H9 (cell line): ENCODE measurements around the gene FGR. TPM values are rescaled to one million over a fixed set of nuclear protein-coding genes. Genes with fewer than 3 reads are reported as not detected.

ENCODE experiments used
- DNase-seq: peaks from one replicate; pipeline ENCODE4 v3.0.0-alpha.2; 2017
- H2AFZ ChIP-seq: one replicate; pipeline ENCODE4 v1.6.1; 2013; ENCODE audit warnings: mild to moderate bottlenecking, low read length, control low read depth, moderate library complexity
- H2AK5ac ChIP-seq: 2 replicates; pipeline ENCODE4 v1.6.1; 2013; ENCODE audit warnings: low read length, control low read depth, mixed read lengths; ENCODE audit not compliant: insufficient read length
- H2BK120ac ChIP-seq: one replicate; pipeline ENCODE4 v1.6.1; 2013; ENCODE audit warnings: low read depth, mild to moderate bottlenecking, low read length, control low read depth, inconsistent platforms; ENCODE audit not compliant: poor library complexity, severe bottlenecking
- H2BK12ac ChIP-seq: 2 replicates; pipeline ENCODE4 v1.6.1; 2013; ENCODE audit warnings: low read length, control low read depth, mixed read lengths, low read depth; ENCODE audit not compliant: insufficient read length
- H2BK15ac ChIP-seq: 2 replicates; pipeline ENCODE4 v1.6.1; 2013; ENCODE audit warnings: low read depth, low read length, control low read depth
- H2BK20ac ChIP-seq: one replicate; pipeline ENCODE4 v1.6.1; 2013; ENCODE audit warnings: low read depth, mild to moderate bottlenecking, low read length, control low read depth, inconsistent platforms; ENCODE audit not compliant: poor library complexity, severe bottlenecking
- H2BK5ac ChIP-seq: 2 replicates; pipeline ENCODE4 v1.6.1; 2013; ENCODE audit warnings: low read length, control low read depth, mixed read lengths; ENCODE audit not compliant: insufficient read length
- H3K14ac ChIP-seq: 2 replicates; pipeline ENCODE4 v1.6.1; 2013; ENCODE audit warnings: low read length, control low read depth; ENCODE audit not compliant: insufficient read depth
- H3K18ac ChIP-seq: 2 replicates; pipeline ENCODE4 v1.6.1; 2013; ENCODE audit warnings: low read depth, mild to moderate bottlenecking, mixed read lengths, low read length, control low read depth; ENCODE audit not compliant: insufficient read length
- H3K23ac ChIP-seq: 2 replicates; pipeline ENCODE4 v1.6.1; 2013; ENCODE audit warnings: low read length, control low read depth, mixed read lengths, low read depth; ENCODE audit not compliant: insufficient read length
- H3K23me2 ChIP-seq: 2 replicates; pipeline ENCODE4 v1.6.1; 2013; ENCODE audit warnings: low read depth, mild to moderate bottlenecking, mixed read lengths, low read length, control low read depth; ENCODE audit not compliant: insufficient read length, poor library complexity, severe bottlenecking
- H3K27ac ChIP-seq: 2 replicates; pipeline ENCODE4 v1.5.1; 2013; ENCODE audit warnings: low read length, control low read depth, mixed read lengths, low read depth; ENCODE audit not compliant: insufficient read length
- H3K27me3 ChIP-seq: 2 replicates; pipeline ENCODE4 v1.6.1; 2013; ENCODE audit warnings: low read length, control low read depth, inconsistent platforms; ENCODE audit not compliant: insufficient read depth
- H3K4ac ChIP-seq: 2 replicates; pipeline ENCODE4 v1.6.1; 2013; ENCODE audit warnings: low read depth, mild to moderate bottlenecking, control low read depth, inconsistent platforms, low read length, moderate library complexity
- H3K4me1 ChIP-seq: 2 replicates; pipeline ENCODE4 v1.6.1; 2013; ENCODE audit warnings: low read length, control low read depth, inconsistent platforms; ENCODE audit not compliant: insufficient read depth
- H3K4me2 ChIP-seq: 2 replicates; pipeline ENCODE4 v1.6.1; 2013; ENCODE audit warnings: low read length, control low read depth, mixed read lengths; ENCODE audit not compliant: insufficient read length, insufficient read depth
- H3K56ac ChIP-seq: 2 replicates; pipeline ENCODE4 v1.6.1; 2013; ENCODE audit warnings: low read depth, mild to moderate bottlenecking, mixed read lengths, low read length, control low read depth; ENCODE audit not compliant: insufficient read length
- H3K79me1 ChIP-seq: 2 replicates; pipeline ENCODE4 v1.6.1; 2013; ENCODE audit warnings: low read depth, mild to moderate bottlenecking, moderate library complexity, low read length, control low read depth, inconsistent platforms; ENCODE audit not compliant: insufficient read depth, poor library complexity, severe bottlenecking
- H3K79me2 ChIP-seq: 2 replicates; pipeline ENCODE4 v1.6.1; 2013; ENCODE audit warnings: low read length, control low read depth, inconsistent platforms; ENCODE audit not compliant: insufficient read depth
- H3K9ac ChIP-seq: 2 replicates; pipeline ENCODE4 v1.6.1; 2013; ENCODE audit warnings: low read length, control low read depth, mixed read lengths; ENCODE audit not compliant: insufficient read length; ENCODE audit errors: extremely low read depth
- H3K9me3 ChIP-seq: one replicate; pipeline ENCODE4 v1.6.1; 2013; ENCODE audit warnings: low read depth, low read length, inconsistent platforms; ENCODE audit not compliant: control insufficient read depth
- H3T11ph ChIP-seq: one replicate; pipeline ENCODE4 v1.6.1; 2013; ENCODE audit warnings: mild to moderate bottlenecking, low read length, control low read depth, inconsistent platforms
- H4K20me1 ChIP-seq: one replicate; pipeline ENCODE4 v1.6.1; 2013; ENCODE audit not compliant: control insufficient read depth, insufficient read length, insufficient read depth
- H4K5ac ChIP-seq: 2 replicates; pipeline ENCODE4 v1.6.1; 2013; ENCODE audit warnings: low read depth, mild to moderate bottlenecking, mixed read lengths, low read length, control low read depth; ENCODE audit not compliant: insufficient read length
- H4K8ac ChIP-seq: replicated peaks from 2 replicates; pipeline ENCODE4 v1.6.1; 2013; ENCODE audit warnings: low read length, control low read depth, mixed read lengths, low read depth; ENCODE audit not compliant: insufficient read length
- H4K91ac ChIP-seq: 2 replicates; pipeline ENCODE4 v1.6.1; 2013; ENCODE audit warnings: low read depth, mild to moderate bottlenecking, moderate library complexity, mixed read lengths, low read length, control low read depth; ENCODE audit not compliant: insufficient read length
- H3K27ac Mint-ChIP-seq, 3 experiments: 2 replicates in 2 of 3; 3 replicates in 1 of 3; pipeline ENCODE4 v1.8.0; 2020 to 2021; ENCODE audit warnings: mixed read lengths in 3 of 3, mild to moderate bottlenecking in 1 of 3, moderate library complexity in 1 of 3
- H3K27me3 Mint-ChIP-seq: 2 replicates; pipeline ENCODE4 v1.8.0; 2021; ENCODE audit warnings: low read depth, mild to moderate bottlenecking, moderate library complexity, mixed read lengths
- H3K36me3 Mint-ChIP-seq, 3 experiments: 2 replicates in 2 of 3; 3 replicates in 1 of 3; pipeline ENCODE4 v1.8.0; 2020 to 2021; ENCODE audit warnings: low read depth in 3 of 3, mixed read lengths in 3 of 3; ENCODE audit not compliant: insufficient read depth in 1 of 3
- H3K4me1 Mint-ChIP-seq, 2 experiments: 2 replicates each; pipeline ENCODE4 v1.8.0; 2020; ENCODE audit warnings: mixed read lengths in 2 of 2
- H3K4me3 Mint-ChIP-seq, 2 experiments: 2 replicates in 1 of 2; 3 replicates in 1 of 2; pipeline ENCODE4 v1.8.0; 2020 to 2021; ENCODE audit warnings: mild to moderate bottlenecking in 2 of 2, mixed read lengths in 2 of 2, moderate library complexity in 1 of 2
- H3K9me3 Mint-ChIP-seq, 2 experiments: 2 replicates in 1 of 2; 3 replicates in 1 of 2; pipeline ENCODE4 v1.8.0; 2020; ENCODE audit warnings: mild to moderate bottlenecking in 2 of 2, mixed read lengths in 2 of 2, moderate library complexity in 1 of 2
- WGBS: extraction: QIAGEN DNeasy Blood & Tissue Kit; methylation state at CpG from one replicate; pipeline ENCODE4 v1.1.7; 2013; ENCODE audit warnings: missing lambda C conversion rate, low lambda C conversion rate, mixed read lengths; ENCODE audit not compliant: insufficient read length; ENCODE audit errors: extremely low coverage; 5-methylcytosine and 5-hydroxymethylcytosine counted together
- total RNA-seq: library from RNA; stranded (reverse); gene quantifications from 2 replicates; pipeline ENCODE4 v1.2.1, GENCODE V29; 2021
- TF ChIP-seq, protein P1 (sequence below): fragments of 200-600 bp; sonication (generic); conservative IDR thresholded peaks from 3 replicates; pipeline ENCODE4 v1.8.0; 2021; ENCODE audit warnings: antibody characterized with exemption, mild to moderate bottlenecking

The FGR gene
- total RNA-seq, 1 experiment from 2014 or later: not detected

GRCh38 chr1:27644369-27645070 lies 9.5 kb upstream of the FGR start:
- Histone ChIP-seq H4K8ac (no peak overlapping the region), H3K79me2 (no peaks in the 10 kb centered on the region), H3K18ac (no peak overlapping the region), H3K4me2 (no peak overlapping the region), H2BK120ac (no peak overlapping the region), H2BK5ac (no peak overlapping the region), H3K23me2 (no peaks in the 10 kb centered on the region), H3T11ph (no peak overlapping the region), H2BK20ac (no peak overlapping the region), H2AK5ac (no peak overlapping the region), H3K9ac (no peak overlapping the region), H3K14ac (no peak overlapping the region), H3K4ac (no peak overlapping the region), H3K4me1 (peaks cover 3% of the 10 kb centered on the region), H3K27me3 (no peaks in the 10 kb centered on the region), H4K91ac (no peak overlapping the region), H3K56ac (no peak overlapping the region), H4K5ac (no peak overlapping the region), H2AFZ (no peak overlapping the region), H3K9me3 (no peaks in the 10 kb centered on the region), H2BK15ac (no peak overlapping the region), H4K20me1 (no peaks in the 10 kb centered on the region), H2BK12ac (no peak overlapping the region), H3K27ac (no peak overlapping the region), H3K23ac (no peak overlapping the region), H3K79me1 (no peaks in the 10 kb centered on the region)
- WGBS: no CpG with 5 or more reads among the region's 5 CpGs
- H3K36me3 Mint-ChIP-seq: no peaks in the 10 kb centered on the region
- H3K4me3 Mint-ChIP-seq: no peak overlapping the region
- peaks cover 2% of the 10 kb centered on the region for H3K27me3 Mint-ChIP-seq
- H3K27ac Mint-ChIP-seq: peak overlapping the region in 1 of 3 experiments; percentile 70; a peak in 1 of 7 replicates
- DNase-seq: no peak
- TF ChIP-seq, protein P1, sequence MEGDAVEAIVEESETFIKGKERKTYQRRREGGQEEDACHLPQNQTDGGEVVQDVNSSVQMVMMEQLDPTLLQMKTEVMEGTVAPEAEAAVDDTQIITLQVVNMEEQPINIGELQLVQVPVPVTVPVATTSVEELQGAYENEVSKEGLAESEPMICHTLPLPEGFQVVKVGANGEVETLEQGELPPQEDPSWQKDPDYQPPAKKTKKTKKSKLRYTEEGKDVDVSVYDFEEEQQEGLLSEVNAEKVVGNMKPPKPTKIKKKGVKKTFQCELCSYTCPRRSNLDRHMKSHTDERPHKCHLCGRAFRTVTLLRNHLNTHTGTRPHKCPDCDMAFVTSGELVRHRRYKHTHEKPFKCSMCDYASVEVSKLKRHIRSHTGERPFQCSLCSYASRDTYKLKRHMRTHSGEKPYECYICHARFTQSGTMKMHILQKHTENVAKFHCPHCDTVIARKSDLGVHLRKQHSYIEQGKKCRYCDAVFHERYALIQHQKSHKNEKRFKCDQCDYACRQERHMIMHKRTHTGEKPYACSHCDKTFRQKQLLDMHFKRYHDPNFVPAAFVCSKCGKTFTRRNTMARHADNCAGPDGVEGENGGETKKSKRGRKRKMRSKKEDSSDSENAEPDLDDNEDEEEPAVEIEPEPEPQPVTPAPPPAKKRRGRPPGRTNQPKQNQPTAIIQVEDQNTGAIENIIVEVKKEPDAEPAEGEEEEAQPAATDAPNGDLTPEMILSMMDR: no peak
- no peaks in the 10 kb centered on the region; a peak in 1 of 5 replicates for H3K9me3 Mint-ChIP-seq
- peaks cover 8 to 13% of the 10 kb centered on the region in 2 experiments for H3K4me1 Mint-ChIP-seq
